A549 (cell line): ENCODE measurements around the gene NCCRP1. TPM values are rescaled to one million over a fixed set of nuclear protein-coding genes. Genes with fewer than 3 reads are reported as not detected.

Source experiments
- ATAC-seq, 2 experiments: fragments of 200-7000 bp in 1 of 2; fragments of >200 bp in 1 of 2; cut with Nextera tagmentation in 1 of 2; cut with Tn5 transposase in 1 of 2; 3 replicates each; pipeline versions ENCODE4 v1.8.0 to v1.9.1; 2018 to 2020; ENCODE audit warnings: mild to moderate bottlenecking in 1 of 2, moderate library complexity in 1 of 2
- CTCF ChIA-PET: fragments of 300-600 bp; sonication (Branson Sonifier 250); formaldehyde crosslinking; extraction: SDS; loops from one replicate; lab custom pipeline; 2021; ENCODE audit warnings: antibody characterized with exemption, inconsistent platforms; lab: Yijun Ruan, JAX
- POLR2A ChIA-PET: fragments of 350-600 bp; formaldehyde crosslinking; extraction: SDS; loops from one replicate; lab custom pipeline; 2021; ENCODE audit warnings: antibody characterized with exemption, inconsistent platforms; lab: Yijun Ruan, JAX
- DNase-seq, 2 experiments: peaks; one replicate each; pipeline versions ENCODE4 v3.0.0 to v3.0.0-alpha.2; 2011 to 2016; ENCODE audit warnings: low read depth in 1 of 2, low spot score in 1 of 2
- FAIRE-seq: peaks from 2 replicates; lab custom pipeline; 2011; peaks lifted over from hg19 to GRCh38; lab: Jason Lieb, UNC
- H3K27ac ChIP-seq, 2 experiments: fragments of >200 bp; sonication (Bioruptor Twin); formaldehyde crosslinking; 3 replicates each; pipeline ENCODE4 v1.5.1; 2016 to 2017
- H3K4me1 ChIP-seq: fragments of >200 bp; sonication (Bioruptor Twin); formaldehyde crosslinking; 3 replicates; pipeline ENCODE4 v1.6.1; 2016
- H3K4me2 ChIP-seq: fragments of >200 bp; sonication (Bioruptor Twin); formaldehyde crosslinking; 3 replicates; pipeline ENCODE4 v1.6.1; 2016
- H3K4me3 ChIP-seq: fragments of >200 bp; sonication (Bioruptor Twin); formaldehyde crosslinking; 3 replicates; pipeline ENCODE4 v1.5.1; 2016
- H3K9me3 ChIP-seq: fragments of >200 bp; sonication (Bioruptor Twin); formaldehyde crosslinking; 3 replicates; pipeline ENCODE4 v1.6.1; 2016
- ATOH8 ChIP-seq: fragments of 250-450 bp; sonication (Bioruptor Pico); IDR thresholded peaks from 2 replicates; pipeline ENCODE4 v1.5.0; 2020; ENCODE audit warnings: low read depth, mild to moderate bottlenecking, moderate library complexity
- CBX2 ChIP-seq: fragments of 200-600 bp; sonication (generic); IDR thresholded peaks from 2 replicates; pipeline ENCODE4 v1.6.1; 2016; ENCODE audit warnings: low read depth, mild to moderate bottlenecking, borderline replicate concordance
- CBX8 ChIP-seq: fragments of 200-600 bp; sonication (generic); IDR thresholded peaks from 2 replicates; pipeline ENCODE4 v1.6.1; 2016
- ELK1 ChIP-seq: fragments of 150-350 bp; IDR thresholded peaks from 2 replicates; pipeline ENCODE4 v1.6.1; 2014; ENCODE audit warnings: low read depth, mild to moderate bottlenecking, low read length
- FOSB ChIP-seq: fragments of 250-450 bp; sonication (Bioruptor Pico); IDR thresholded peaks from 2 replicates; pipeline ENCODE4 v1.5.0; 2020; ENCODE audit warnings: mild to moderate bottlenecking, moderate library complexity
- FOXS1 ChIP-seq: fragments of 250-450 bp; sonication (Bioruptor Pico); IDR thresholded peaks from 2 replicates; pipeline ENCODE4 v1.5.0; 2020; ENCODE audit warnings: mild to moderate bottlenecking, moderate library complexity
- GATA3 ChIP-seq: IDR thresholded peaks from 2 replicates; pipeline ENCODE4 v1.6.1; 2012; ENCODE audit warnings: borderline replicate concordance
- HES2 ChIP-seq: fragments of >200 bp; sonication (Bioruptor Twin); formaldehyde crosslinking; IDR thresholded peaks from 2 replicates; pipeline ENCODE4 v1.6.1; 2016
- HEYL ChIP-seq: fragments of 250-450 bp; sonication (Bioruptor Pico); IDR thresholded peaks from 2 replicates; pipeline ENCODE4 v1.8.0; 2021; ENCODE audit warnings: mild to moderate bottlenecking, moderate library complexity
- HMGXB4 ChIP-seq: fragments of 250-450 bp; sonication (Bioruptor Pico); IDR thresholded peaks from 2 replicates; pipeline ENCODE4 v1.5.0; 2021; ENCODE audit warnings: mild to moderate bottlenecking, moderate library complexity, borderline replicate concordance
- HOXA7 ChIP-seq: fragments of 250-450 bp; sonication (Bioruptor Pico); IDR thresholded peaks from 2 replicates; pipeline ENCODE4 v1.5.0; 2020; ENCODE audit warnings: mild to moderate bottlenecking, moderate library complexity
- HOXB13 ChIP-seq: fragments of 250-450 bp; sonication (Bioruptor Pico); IDR thresholded peaks from 2 replicates; pipeline ENCODE4 v1.5.0; 2020; ENCODE audit warnings: low read depth, mild to moderate bottlenecking, moderate library complexity
- KDM5A ChIP-seq: fragments of 200-600 bp; sonication (generic); IDR thresholded peaks from 2 replicates; pipeline ENCODE4 v1.6.1; 2016; ENCODE audit warnings: antibody characterized with exemption, mild to moderate bottlenecking
- MAFK ChIP-seq: fragments of 450-650 bp; IDR thresholded peaks from 2 replicates; pipeline ENCODE4 v1.6.1; 2014; ENCODE audit not compliant: partially characterized antibody
- MAZ ChIP-seq: fragments of 150-350 bp; IDR thresholded peaks from 2 replicates; pipeline ENCODE4 v1.6.1; 2014; ENCODE audit warnings: antibody characterized with exemption, low read depth, low read length, borderline replicate concordance
- NPAS2 ChIP-seq: fragments of 250-450 bp; sonication (Bioruptor Pico); IDR thresholded peaks from 2 replicates; pipeline ENCODE4 v1.8.0; 2022; ENCODE audit warnings: mild to moderate bottlenecking, moderate library complexity, borderline replicate concordance
- PHF8 ChIP-seq: fragments of 200-600 bp; sonication (generic); IDR thresholded peaks from 2 replicates; pipeline ENCODE4 v1.6.1; 2016; ENCODE audit warnings: low read depth, mild to moderate bottlenecking, antibody characterized with exemption, moderate library complexity, borderline replicate concordance
- POLR2A ChIP-seq: IDR thresholded peaks from 2 replicates; pipeline ENCODE4 v1.6.1; 2012; ENCODE audit warnings: mild to moderate bottlenecking, low read length
- RARB ChIP-seq: fragments of 250-450 bp; sonication (Bioruptor Pico); IDR thresholded peaks from 2 replicates; pipeline ENCODE4 v1.8.0; 2021; ENCODE audit warnings: mild to moderate bottlenecking, moderate library complexity
- SMC3 ChIP-seq: fragments of >200 bp; sonication (Bioruptor Twin); formaldehyde crosslinking; IDR thresholded peaks from 3 replicates; pipeline ENCODE4 v1.6.1; 2018; ENCODE audit warnings: inconsistent platforms
- SREBF2 ChIP-seq: fragments of 450-650 bp; IDR thresholded peaks from 2 replicates; pipeline ENCODE4 v1.6.1; 2014; ENCODE audit warnings: mild to moderate bottlenecking, moderate library complexity
- USF2 ChIP-seq: fragments of 450-650 bp; IDR thresholded peaks from 2 replicates; pipeline ENCODE4 v1.6.1; 2014; ENCODE audit warnings: antibody characterized with exemption
- ZNF302 ChIP-seq: fragments of 250-450 bp; sonication (Bioruptor Pico); IDR thresholded peaks from 2 replicates; pipeline ENCODE4 v1.9.0; 2021; ENCODE audit warnings: inconsistent platforms, mild to moderate bottlenecking, moderate library complexity
- WGBS: methylation state at CpG from one replicate; pipeline ENCODE4 v1.1.6; 2017; ENCODE audit errors: missing lambda C conversion rate; 5-methylcytosine and 5-hydroxymethylcytosine counted together
- polyA plus RNA-seq, 4 experiments: library from polyadenylated mRNA; depleted of rRNA in 3 of 4; stranded (reverse); fragments of >200 nt; fragmentation: RNase III in 1 of 4; extraction: RNeasy Plus Mini Kit Qiagen cat#74134 plus additional on column Dnase treatment in 1 of 4; gene quantifications; 2 replicates in 3 of 4; 3 replicates in 1 of 4; pipeline ENCODE4 v1.2.3, GENCODE V29; 2011 to 2017

NCCRP1 gene
- polyA plus RNA-seq, 2 of the 4 experiments (the other 2 are of a cell fraction): 0.90 to 0.99 TPM

GRCh38 chr19:39195755-39196154 is 1.0 kb upstream of the NCCRP1 start:
- DNase-seq (no peak), FAIRE-seq (no peak), ATAC-seq (no peak)
- TF ChIP-seq NPAS2 (no peak), CBX2 (no peak), HES2 (no peak), MAFK (no peak), ELK1 (no peak), SMC3 (no peak), HOXB13 (CRISPR knock-in tag) (no peak), PHF8 (no peak), POLR2A (no peak), HOXA7 (CRISPR knock-in tag) (no peak), SREBF2 (no peak)
- no peaks in the 10 kb centered on the region for H3K9me3 ChIP-seq
- H3K4me1 ChIP-seq: peaks cover 49% of the 10 kb centered on the region
- ChIA-PET POLR2A (no interaction called here), CTCF (interaction anchor here (0.8 to 6.3 kb wide), 13 partner anchors 8 to 202 kb away, joined by 3 to 39 read pairs (median 7); no protein-coding TSS in a partner anchor)
- 73% methylated on average over 9 of the region's 9 CpGs for WGBS
- no peak overlapping the region for H3K4me2 ChIP-seq
- H3K4me3 ChIP-seq: no peak overlapping the region
- peak overlapping the region in 1 of 2 experiments; percentile 27; a peak in 1 of 6 replicates for H3K27ac ChIP-seq

- no peak for ATAC-seq
- POLR2A ChIA-PET: no interaction called here
- H3K27ac ChIP-seq: peak overlapping the region in 1 of 2 experiments; percentile 13; a peak in 1 of 6 replicates
- H3K4me2 ChIP-seq: no peak overlapping the region
- TF ChIP-seq FOSB (CRISPR knock-in tag) (no peak), HEYL (CRISPR knock-in tag) (no peak), USF2 (no peak), ATOH8 (CRISPR knock-in tag) (no peak), POLR2A (no peak), HMGXB4 (CRISPR knock-in tag) (no peak), KDM5A (no peak), GATA3 (no peak), MAZ (no peak), CBX8 (no peak), FOXS1 (CRISPR knock-in tag) (no peak), ZNF302 (no peak), RARB (CRISPR knock-in tag) (no peak)
- H3K9me3 ChIP-seq: no peaks in the 10 kb centered on the region
- no peak for DNase-seq
- CTCF ChIA-PET: interaction anchor here (0.6 to 6.3 kb wide), 11 partner anchors 9 to 201 kb away, joined by 3 to 39 read pairs (median 7); no protein-coding TSS in a partner anchor
- FAIRE-seq: no peak
- H3K4me3 ChIP-seq: no peak overlapping the region
- 70% methylated on average over 7 of the region's 7 CpGs for WGBS
- H3K4me1 ChIP-seq: peaks cover 44% of the 10 kb centered on the region
Observed at GRCh38 chr19:39196320-39196719, 444 bp upstream of the NCCRP1 start.
